ENCODE data around the gene CEP152.

DNA sequence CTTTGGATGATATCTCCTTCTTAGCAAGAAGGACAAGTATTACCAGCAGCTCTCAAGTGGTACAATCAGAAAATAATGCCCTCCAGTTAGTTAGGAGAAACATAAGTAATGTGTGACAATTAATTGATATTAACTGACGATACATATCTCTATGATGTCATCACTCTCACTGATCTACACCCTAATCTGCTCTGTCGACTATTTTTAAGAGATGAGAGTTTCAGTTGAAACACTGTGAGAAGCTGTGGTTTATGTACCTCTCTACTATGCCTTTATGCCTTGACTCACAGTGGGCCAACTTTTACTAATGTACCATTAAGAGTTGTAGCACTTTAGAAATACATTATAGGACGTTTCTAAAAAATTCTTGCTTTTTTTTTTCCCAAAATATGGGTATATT lies 8.6 kb downstream of the CEP152 start:
- TF ChIP-seq, protein P1, sequence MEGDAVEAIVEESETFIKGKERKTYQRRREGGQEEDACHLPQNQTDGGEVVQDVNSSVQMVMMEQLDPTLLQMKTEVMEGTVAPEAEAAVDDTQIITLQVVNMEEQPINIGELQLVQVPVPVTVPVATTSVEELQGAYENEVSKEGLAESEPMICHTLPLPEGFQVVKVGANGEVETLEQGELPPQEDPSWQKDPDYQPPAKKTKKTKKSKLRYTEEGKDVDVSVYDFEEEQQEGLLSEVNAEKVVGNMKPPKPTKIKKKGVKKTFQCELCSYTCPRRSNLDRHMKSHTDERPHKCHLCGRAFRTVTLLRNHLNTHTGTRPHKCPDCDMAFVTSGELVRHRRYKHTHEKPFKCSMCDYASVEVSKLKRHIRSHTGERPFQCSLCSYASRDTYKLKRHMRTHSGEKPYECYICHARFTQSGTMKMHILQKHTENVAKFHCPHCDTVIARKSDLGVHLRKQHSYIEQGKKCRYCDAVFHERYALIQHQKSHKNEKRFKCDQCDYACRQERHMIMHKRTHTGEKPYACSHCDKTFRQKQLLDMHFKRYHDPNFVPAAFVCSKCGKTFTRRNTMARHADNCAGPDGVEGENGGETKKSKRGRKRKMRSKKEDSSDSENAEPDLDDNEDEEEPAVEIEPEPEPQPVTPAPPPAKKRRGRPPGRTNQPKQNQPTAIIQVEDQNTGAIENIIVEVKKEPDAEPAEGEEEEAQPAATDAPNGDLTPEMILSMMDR (IDR thresholded peaks at IDR 0.05), result no peak
- TF ChIP-seq POLR2A (IDR thresholded peaks at IDR 0.05), result no peak

All from heart left ventricle (tissue), 13 donors.